Right atrium auricular region (tissue), 2 donors: ENCODE results near the gene POLR2E. TPM values are rescaled to one million over a fixed set of nuclear protein-coding genes. Genes with fewer than 3 reads are reported as not detected.

Source experiments
- DNase-seq: peaks from one replicate; pipeline ENCODE4 v3.0.0-alpha.2; 2019; ENCODE audit warnings: low spot score
- H3K27ac ChIP-seq, 2 donors: fragments of 200-600 bp; sonication (generic); 1 replicate in 1 of 2; 2 replicates in 1 of 2; pipeline ENCODE4 v1.5.1; 2016 to 2019
- H3K27me3 ChIP-seq, 2 donors: fragments of 200-600 bp; sonication (generic); one replicate each; pipeline versions ENCODE4 v1.5.1 to v1.6.0; 2017 to 2019
- H3K36me3 ChIP-seq: fragments of 200-600 bp; sonication (generic); one replicate; pipeline ENCODE4 v1.5.1; 2016
- H3K4me1 ChIP-seq, 2 donors: fragments of 200-600 bp; sonication (generic); one replicate each; pipeline versions ENCODE4 v1.5.1 to v1.6.0; 2017 to 2019
- H3K4me3 ChIP-seq, 2 donors: fragments of 200-600 bp; sonication (generic); 1 replicate in 1 of 2; 2 replicates in 1 of 2; pipeline ENCODE4 v1.5.1; 2017 to 2019; ENCODE audit warnings: mild to moderate bottlenecking in 1 of 2, moderate library complexity in 1 of 2
- H3K9me3 ChIP-seq, 2 donors: fragments of 200-600 bp; sonication (generic); one replicate each; pipeline ENCODE4 v1.5.1; 2019
- total RNA-seq, 2 donors: library from RNA; depleted of rRNA; stranded (reverse); fragments of >200 nt; gene quantifications; one replicate each; pipeline ENCODE4 v1.1.0, GENCODE V29; 2016
- TF ChIP-seq, protein P1 (sequence below), 2 donors: fragments of 200-600 bp; sonication (generic); IDR thresholded peaks; one replicate each; pipeline ENCODE4 v1.5.1; 2019; ENCODE audit warnings: antibody characterized with exemption in 2 of 2

POLR2E gene
- total RNA-seq, 2 donors from 2014 or later, result 149 to 252 TPM

GRCh38 chr19:1123381-1123780, 28.2 kb upstream of the POLR2E start:
- no peak overlapping the region for H3K27ac ChIP-seq
- H3K4me1 ChIP-seq, result no peaks in the 10 kb centered on the region
- DNase-seq, result no peak
- H3K27me3 ChIP-seq, result no peaks in the 10 kb centered on the region
- no peak overlapping the region for H3K4me3 ChIP-seq
- H3K36me3 ChIP-seq, result peaks cover 97% of the 10 kb centered on the region
- TF ChIP-seq, protein P1, sequence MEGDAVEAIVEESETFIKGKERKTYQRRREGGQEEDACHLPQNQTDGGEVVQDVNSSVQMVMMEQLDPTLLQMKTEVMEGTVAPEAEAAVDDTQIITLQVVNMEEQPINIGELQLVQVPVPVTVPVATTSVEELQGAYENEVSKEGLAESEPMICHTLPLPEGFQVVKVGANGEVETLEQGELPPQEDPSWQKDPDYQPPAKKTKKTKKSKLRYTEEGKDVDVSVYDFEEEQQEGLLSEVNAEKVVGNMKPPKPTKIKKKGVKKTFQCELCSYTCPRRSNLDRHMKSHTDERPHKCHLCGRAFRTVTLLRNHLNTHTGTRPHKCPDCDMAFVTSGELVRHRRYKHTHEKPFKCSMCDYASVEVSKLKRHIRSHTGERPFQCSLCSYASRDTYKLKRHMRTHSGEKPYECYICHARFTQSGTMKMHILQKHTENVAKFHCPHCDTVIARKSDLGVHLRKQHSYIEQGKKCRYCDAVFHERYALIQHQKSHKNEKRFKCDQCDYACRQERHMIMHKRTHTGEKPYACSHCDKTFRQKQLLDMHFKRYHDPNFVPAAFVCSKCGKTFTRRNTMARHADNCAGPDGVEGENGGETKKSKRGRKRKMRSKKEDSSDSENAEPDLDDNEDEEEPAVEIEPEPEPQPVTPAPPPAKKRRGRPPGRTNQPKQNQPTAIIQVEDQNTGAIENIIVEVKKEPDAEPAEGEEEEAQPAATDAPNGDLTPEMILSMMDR (IDR thresholded peaks at IDR 0.05), result no peak
- no peaks in the 10 kb centered on the region for H3K9me3 ChIP-seq

DNA sequence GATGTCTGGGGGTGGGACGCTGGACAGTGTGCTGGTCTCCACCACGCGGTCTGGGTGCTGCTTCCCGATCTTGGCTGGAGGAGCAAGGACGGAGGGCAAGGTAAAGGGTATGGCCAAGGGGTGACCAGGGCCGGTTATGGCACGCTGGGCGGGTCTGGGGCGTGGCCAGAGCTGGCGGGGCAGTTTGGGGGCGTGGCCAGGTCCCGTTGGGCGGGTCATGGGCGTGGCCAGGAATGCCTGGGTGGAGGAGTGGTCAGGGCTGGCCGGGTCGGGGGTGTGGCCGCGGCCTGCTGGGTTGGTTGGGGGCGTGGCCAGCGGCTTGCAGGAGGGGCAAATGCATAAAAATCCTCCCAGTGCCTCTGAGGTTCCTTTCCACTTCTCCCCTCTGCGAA, 27.8 kb upstream of the POLR2E start:
- H3K27ac ChIP-seq, result no peak overlapping the region
- peaks cover 100% of the 10 kb centered on the region for H3K36me3 ChIP-seq
- no peak overlapping the region for H3K4me3 ChIP-seq
- H3K9me3 ChIP-seq, result no peaks in the 10 kb centered on the region
- H3K4me1 ChIP-seq, result no peaks in the 10 kb centered on the region
- TF ChIP-seq, protein P1 (IDR thresholded peaks at IDR 0.05), result no peak
- H3K27me3 ChIP-seq, result no peaks in the 10 kb centered on the region
- no peak for DNase-seq

- H3K27ac ChIP-seq, result no peak overlapping the region
- H3K4me3 ChIP-seq, result no peak overlapping the region
- DNase-seq, result no peak
- TF ChIP-seq, protein P1 (IDR thresholded peaks at IDR 0.05), result no peak
- H3K4me1 ChIP-seq, result no peaks in the 10 kb centered on the region
- no peaks in the 10 kb centered on the region for H3K9me3 ChIP-seq
- H3K27me3 ChIP-seq, result no peaks in the 10 kb centered on the region
- H3K36me3 ChIP-seq, result peaks cover 100% of the 10 kb centered on the region
Observed at GRCh38 chr19:1122021-1122971, 27.1 kb upstream of the POLR2E start.

GRCh38 chr19:1121395-1121794, 26.2 kb upstream of the POLR2E start:
- TF ChIP-seq, protein P1 (IDR thresholded peaks at IDR 0.05), result no peak
- peaks cover 100% of the 10 kb centered on the region for H3K36me3 ChIP-seq
- no peaks in the 10 kb centered on the region for H3K9me3 ChIP-seq
- no peak overlapping the region for H3K4me3 ChIP-seq
- no peak for DNase-seq
- no peak overlapping the region for H3K27ac ChIP-seq
- no peaks in the 10 kb centered on the region for H3K27me3 ChIP-seq
- H3K4me1 ChIP-seq, result no peaks in the 10 kb centered on the region

GRCh38 chr19:1119475-1120217, 24.5 kb upstream of the POLR2E start:
- Histone ChIP-seq H3K4me1 (no peaks in the 10 kb centered on the region), H3K36me3 (peaks cover 96% of the 10 kb centered on the region), H3K27ac (no peak overlapping the region), H3K9me3 (no peaks in the 10 kb centered on the region), H3K4me3 (no peak overlapping the region), H3K27me3 (no peaks in the 10 kb centered on the region)
- TF ChIP-seq, protein P1 (IDR thresholded peaks at IDR 0.05), result no peak
- no peak for DNase-seq
